Measurements from ENCODE around the gene ROGDI.

DNA sequence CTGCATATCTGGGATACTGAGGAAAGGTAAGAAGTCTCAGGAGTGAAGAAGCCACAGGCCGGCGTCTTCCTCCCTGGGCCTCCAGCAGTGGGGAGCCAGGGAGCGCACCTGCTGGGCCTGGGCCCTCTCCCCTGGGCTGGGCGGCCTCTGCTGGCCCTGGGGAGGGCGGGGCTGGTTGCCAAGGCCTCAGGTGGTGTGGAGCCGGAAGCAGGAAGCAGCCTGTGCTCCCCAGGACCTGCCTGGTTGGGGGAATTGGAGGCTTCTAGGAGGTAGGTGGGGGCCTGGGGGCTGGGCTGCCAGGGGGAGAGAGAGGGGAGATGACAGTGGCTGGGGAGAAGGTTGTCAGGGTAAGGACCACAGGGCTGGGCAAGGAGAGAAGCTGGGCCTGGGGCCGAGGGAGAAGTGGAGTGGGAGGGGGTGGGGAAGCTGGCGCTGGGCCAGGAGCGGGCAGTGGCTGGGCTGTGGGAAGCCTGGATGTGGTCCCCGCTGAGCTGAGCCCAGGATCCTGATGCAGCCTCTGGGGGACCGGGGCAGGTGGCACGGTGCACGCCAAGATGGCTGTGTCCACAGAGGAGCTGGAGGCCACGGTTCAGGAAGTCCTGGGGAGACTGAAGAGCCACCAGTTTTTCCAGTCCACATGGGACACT, 7.1 kb downstream of the ROGDI start, which contains the start of gene SMIM22:
- TF ChIP-seq SCRT2 (tag by site-specific recombination; IDR thresholded peaks at IDR 0.05): no peak
- TF ChIP-seq ZNF76 (tag by site-specific recombination; IDR thresholded peaks at IDR 0.05; ENCODE audit: borderline replicate concordance, low read depth): no peak
- no peak for TF ChIP-seq YY1 (tag by site-specific recombination; IDR thresholded peaks at IDR 0.05)

All from HEK293 (cell line).